ENCODE results near the gene LETM1. TPM values are rescaled to one million over a fixed set of nuclear protein-coding genes. Genes with fewer than 3 reads are reported as not detected.

LETM1 gene
- polyA plus RNA-seq (ENCODE audit: insufficient read length in 12 of 12): 10 to 100 TPM in 11 of 12 donors, not detected in 1; 10.6 to 22.3 (median 14.2) TPM
- long read RNA-seq, donor 1, full-length matches to known transcripts: 4 of 4 reads
- long read RNA-seq, donor 1, partial matches to known transcripts: 0 of 4 reads
- long read RNA-seq, donor 1, other reads (novel, unspliced or antisense): 0 of 4 reads
- long read RNA-seq, donor 2, partial matches to known transcripts: 8 of 11 reads
- long read RNA-seq, donor 2, other reads (novel, unspliced or antisense): 0 of 11 reads
- long read RNA-seq, donor 3: 0 reads
- long read RNA-seq, donor 4, full-length matches to known transcripts: 1 of 1 reads
- long read RNA-seq, donor 4, partial matches to known transcripts: 0 of 1 reads
- long read RNA-seq, donor 4, other reads (novel, unspliced or antisense): 0 of 1 reads
- long read RNA-seq, donor 5, full-length matches to known transcripts: 6 of 6 reads
- long read RNA-seq, donor 5, partial matches to known transcripts: 0 of 6 reads
- long read RNA-seq, donor 5, other reads (novel, unspliced or antisense): 0 of 6 reads
- long read RNA-seq, donor 6, full-length matches to known transcripts: 2 of 2 reads
- long read RNA-seq, donor 6, partial matches to known transcripts: 0 of 2 reads
- long read RNA-seq, donor 6, other reads (novel, unspliced or antisense): 0 of 2 reads
- long read RNA-seq, donor 7, full-length matches to known transcripts: 1 of 1 reads
- long read RNA-seq, donor 7, partial matches to known transcripts: 0 of 1 reads
- long read RNA-seq, donor 7, other reads (novel, unspliced or antisense): 0 of 1 reads
- long read RNA-seq, donor 8, partial matches to known transcripts: 0 of 1 reads
- long read RNA-seq, donor 8, other reads (novel, unspliced or antisense): 0 of 1 reads
- long read RNA-seq, donor 9, full-length matches to known transcripts: 1 of 1 reads
- long read RNA-seq, donor 9, partial matches to known transcripts: 0 of 1 reads
- long read RNA-seq, donor 9, other reads (novel, unspliced or antisense): 0 of 1 reads
- long read RNA-seq, donor 10, full-length matches to known transcripts: 1 of 1 reads
- long read RNA-seq, donor 10, partial matches to known transcripts: 0 of 1 reads
- long read RNA-seq, donor 10, other reads (novel, unspliced or antisense): 0 of 1 reads
- long read RNA-seq, donor 11: 0 reads

DNA sequence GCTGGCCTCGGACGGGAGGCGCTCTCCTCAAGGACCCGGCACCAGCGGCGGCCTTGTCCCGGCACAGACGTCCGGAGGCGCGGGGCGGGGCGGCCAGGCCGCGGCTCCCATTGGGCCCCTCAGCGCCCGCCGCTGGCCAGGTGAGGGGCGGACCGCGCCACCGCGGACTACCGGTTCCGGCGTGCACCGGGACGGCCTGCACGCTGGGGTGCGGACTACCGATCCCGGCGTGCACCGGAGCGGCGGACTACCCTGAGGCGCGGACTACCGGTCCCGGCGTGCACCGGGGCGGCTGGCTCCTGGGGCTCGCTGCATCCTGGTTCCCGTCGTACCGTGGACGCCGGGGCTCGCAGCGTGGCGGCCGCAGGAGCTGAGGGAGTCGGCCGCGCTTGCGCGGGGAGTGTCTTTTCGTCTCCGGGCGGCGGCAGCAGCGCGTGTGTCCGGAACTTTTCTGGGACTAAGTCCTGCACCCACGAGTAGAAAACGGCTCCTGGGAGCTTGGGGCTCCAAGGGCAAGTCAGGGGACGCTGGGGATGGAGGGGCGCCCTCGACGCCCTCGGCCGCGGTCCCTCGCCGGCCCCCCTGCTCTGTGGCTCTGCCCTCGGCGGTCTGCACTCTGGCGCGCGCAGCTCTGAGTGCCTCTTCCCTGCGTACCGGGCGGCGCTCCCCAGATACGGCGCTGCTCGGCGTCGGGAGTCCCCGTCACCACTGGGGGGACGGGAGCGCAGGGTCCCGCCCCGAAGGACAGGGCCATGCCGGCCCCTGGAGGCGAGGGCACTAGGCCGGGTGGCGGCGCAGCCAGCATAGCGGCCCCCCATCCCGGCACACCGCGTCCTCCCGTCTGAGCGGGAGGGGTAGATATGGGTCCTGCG is at the start of gene LETM1:
Gene LETM1, minus strand, starts transcription at position 86 of the 872 bp plus-strand sequence. CDS start 206 bp downstream, outside the sequence.
- peak; percentile 92 for DNase-seq

DNA sequence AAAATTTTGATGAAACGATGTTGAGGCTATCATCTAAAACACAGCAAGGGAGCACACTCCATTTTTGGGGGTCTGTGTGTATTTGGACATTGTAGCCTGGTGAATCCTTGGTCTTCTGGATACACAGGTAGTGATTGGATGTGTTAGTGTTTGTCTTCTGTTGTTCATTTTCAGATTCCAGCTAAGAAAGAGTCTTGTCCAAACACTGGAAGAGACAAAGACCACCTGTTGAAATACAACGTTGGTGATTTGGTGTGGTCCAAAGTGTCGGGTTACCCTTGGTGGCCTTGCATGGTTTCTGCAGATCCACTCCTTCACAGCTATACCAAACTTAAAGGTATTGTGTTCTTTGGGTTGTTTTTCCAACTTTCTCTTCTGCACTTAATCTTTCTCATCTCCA is 48.1 kb upstream of the LETM1 start:
- DNase-seq: no peak

DNA sequence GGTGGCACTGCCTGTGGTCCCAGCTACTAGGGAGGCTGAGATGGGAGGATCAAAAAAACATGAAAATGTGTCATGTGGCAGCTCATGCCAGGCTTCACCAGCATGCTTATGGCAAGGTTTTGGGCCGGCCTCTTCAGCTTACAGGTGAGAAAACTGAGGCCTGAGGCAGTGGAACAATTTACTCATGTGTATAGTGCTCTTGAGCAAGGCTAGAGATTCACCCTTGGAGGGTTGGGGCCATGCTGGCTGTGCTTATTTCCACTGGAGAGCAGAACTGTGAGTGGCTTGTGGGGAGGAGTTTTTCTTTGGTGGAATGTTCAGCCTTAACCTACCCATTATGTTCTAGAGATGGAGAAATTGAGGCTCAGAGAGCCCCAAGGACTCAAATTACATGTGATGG is 47.1 kb upstream of the LETM1 start:
- DNase-seq: no peak

DNA sequence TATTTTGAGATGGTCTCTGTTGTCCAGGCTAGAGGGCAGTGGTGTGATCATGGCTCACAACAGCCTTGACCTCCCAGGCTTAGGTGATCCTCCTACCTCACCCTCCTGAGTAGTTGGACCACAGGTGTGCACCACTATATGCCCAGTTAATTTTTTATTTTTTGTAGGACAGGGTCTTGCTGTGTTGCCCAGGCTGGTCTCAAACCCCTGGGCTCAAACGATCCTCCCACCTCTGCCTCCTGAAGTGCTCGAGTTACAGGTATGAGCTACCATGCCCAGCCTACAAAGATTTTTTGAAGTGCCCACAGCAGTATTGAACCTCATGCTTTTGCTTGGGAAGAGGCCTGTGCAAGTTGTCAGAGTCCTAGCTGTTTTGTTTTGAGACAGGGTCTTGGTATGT is 46.3 kb upstream of the LETM1 start:
- no peak for DNase-seq

DNA sequence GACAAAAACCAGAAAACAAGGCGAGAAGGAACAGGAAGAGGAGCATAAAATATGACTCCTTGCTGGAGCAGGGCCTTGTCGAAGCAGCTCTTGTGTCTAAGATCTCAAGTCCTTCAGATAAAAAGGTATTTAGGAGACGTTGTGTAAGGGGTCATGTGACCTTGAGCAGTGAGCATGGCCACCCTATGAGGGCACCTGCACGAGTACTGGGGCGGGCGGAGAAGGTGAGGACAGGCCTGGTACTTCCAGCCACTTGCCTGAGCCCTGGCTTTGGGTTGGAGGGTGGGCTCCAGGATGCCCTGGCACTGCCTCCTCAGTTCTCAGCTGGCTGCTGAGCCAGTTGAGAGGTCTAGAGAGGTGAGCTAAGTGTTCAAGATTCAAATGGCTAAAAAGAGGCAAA is 45.2 kb upstream of the LETM1 start:
- DNase-seq: no peak

DNA sequence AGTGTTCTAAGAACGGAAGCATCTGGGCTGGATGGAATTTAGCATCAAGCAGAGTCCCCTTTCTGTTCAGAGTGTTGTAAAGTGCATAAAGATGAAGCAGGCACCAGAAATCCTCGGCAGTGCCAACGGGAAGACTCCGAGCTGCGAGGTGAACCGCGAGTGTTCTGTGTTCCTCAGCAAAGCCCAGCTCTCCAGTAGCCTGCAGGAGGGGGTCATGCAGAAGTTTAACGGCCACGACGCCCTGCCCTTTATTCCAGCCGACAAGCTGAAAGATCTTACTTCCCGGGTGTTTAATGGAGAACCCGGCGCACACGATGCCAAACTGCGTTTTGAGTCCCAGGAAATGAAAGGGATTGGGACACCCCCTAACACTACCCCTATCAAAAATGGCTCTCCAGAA is 44.7 kb upstream of the LETM1 start:
- no peak for DNase-seq

DNA sequence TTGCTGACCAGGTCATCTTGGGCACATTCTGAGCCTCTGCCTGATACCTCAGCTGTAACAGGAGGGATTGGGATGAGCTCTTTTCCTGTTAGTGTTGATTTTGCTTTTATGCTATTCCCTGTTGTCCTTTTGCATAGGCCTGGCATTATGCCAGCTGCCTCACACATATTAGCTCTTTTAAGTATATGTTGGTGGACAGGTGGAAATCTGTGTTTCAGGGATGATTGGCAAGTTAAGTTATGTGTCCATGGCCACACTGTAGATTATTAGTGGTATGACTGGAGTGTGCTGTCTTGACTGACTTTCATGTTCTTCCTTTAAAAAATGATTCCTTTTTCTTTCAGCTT is 44.1 kb upstream of the LETM1 start:
- no peak for DNase-seq

DNA sequence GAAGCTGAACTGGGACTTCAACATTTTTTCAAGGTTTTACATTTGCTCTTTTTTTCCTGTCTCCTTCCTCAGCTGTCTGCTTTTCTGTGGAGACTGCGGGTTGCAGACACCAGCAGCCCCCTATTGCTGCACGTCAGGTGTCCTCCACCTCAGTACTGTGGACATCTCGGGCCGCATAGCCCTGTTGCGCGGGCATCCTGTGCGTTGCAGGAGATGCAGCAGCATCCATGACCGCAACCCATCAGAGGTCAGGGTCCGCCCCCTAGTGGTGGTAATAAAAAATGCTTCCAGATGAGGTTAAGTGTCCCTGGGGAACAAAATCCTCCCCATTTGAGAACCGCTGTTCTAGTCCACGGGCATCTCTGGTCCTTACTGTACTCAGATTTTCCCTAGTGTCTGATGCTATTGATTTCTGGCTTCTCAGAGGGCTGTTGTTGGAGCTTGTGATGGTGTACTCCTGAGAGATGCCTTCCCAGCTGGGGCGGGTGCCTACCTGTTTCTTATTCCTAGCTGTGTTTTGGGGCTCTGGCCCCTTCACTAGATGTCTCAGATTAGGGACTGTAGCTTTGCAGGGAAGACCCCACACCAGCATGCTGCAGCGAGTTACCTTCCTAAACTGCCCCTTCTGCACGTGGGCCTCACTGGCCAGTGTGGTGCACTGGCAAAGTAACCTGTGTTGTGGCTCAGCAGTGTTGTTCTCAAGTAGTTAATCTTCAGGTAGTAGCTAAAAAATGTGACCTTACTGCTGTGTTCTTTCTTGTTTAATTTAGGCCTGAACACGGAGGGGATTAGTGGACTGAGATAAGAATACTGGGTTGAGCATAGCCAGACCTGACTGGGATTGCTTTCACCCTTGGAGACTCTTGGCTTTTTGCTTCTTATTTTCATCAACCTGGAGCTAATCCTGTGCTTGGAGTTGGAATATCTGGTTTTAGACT is 43.5 kb upstream of the LETM1 start:
- peak; percentile 73 for DNase-seq

DNA sequence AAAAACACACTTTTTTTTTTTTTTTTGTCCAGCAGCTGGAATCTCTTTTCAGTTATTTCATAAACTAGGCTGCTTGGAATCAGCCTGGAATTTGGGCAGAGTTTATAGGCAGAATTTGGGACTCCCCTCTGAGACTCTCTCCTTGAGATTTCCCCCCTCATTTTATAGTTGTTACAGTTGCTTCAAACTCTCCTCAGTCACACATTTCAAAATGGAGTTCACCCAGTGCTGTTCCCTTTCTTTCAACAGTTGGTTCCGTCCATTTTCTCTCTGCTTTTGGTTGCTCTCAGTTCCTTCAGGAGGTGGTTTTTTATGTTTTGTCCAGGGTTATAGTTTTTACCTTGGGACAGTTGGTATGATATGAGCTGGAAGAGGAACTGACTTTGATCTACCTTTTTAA is 42.7 kb upstream of the LETM1 start:
- no peak for DNase-seq

DNA sequence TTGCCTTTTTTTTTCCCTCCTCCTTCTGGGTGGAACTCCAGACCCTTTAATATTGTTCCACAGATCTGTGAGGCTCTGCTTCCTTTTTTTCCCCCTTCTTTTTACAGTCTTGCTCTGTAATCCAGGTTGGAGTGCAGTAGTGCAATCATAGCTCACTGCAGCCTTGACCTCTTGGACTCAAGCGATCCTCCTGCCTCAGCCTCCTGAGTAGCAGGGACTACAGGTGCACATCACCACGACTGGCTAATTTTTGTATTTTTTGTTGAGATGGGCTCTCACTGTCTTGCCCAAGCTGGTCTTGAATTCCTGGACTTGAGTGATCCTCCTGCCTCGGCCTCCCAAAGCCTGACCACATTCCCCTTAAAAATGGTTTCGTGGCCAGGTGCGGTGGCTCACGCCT is 42.1 kb upstream of the LETM1 start:
- no peak for DNase-seq

DNA sequence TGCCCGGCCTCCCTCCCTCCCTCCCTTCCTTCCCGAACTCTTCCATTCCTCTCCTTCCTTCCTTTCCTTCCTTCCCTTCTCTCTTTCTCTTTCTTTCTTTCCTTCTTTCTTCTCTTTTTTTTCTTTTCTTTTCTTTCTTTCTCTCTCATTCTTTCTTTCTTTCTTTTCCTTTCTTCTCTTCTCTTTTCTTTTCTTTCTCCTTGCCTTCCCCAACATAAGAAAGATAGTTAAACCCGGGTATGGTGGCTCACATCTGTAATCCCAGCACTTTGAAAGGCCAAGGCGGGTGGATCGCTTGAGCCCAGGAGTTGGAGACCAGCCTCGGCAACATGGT is 40.7 kb upstream of the LETM1 start:
- no peak for DNase-seq

DNA sequence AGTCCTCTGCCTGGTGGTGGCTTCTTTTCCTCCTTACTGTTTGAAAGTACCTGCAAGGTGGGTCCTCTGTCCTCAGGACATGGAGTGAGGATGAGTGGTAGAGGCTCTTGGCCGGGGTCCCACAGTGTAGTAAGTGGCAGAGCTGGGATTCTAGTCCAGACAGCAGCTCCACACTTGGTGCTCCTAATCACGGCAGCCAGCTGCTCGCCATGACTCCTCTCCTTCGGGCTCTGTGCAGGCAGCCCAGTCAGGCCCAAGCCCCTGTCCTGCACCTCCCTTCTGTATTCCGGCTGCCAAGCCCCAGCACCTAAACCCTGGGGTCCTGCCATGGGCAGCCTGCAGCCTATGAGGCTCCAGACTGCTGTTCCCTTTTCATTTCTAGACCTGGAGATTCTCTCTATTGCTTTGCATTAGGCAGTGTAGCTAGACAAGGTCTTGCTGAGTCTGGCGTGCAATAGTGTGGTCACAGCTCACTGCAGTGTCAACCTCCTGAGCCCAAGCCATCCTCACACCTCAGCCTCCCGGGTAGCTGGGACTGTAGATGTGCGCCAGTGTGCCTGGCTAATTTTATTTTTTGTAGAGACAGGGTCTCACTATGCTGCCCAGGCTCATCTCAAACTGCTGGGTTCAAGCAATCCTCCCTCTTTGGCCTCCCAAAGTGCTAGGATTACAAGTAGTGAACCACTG is 40.2 kb upstream of the LETM1 start:
- no peak for DNase-seq

DNA sequence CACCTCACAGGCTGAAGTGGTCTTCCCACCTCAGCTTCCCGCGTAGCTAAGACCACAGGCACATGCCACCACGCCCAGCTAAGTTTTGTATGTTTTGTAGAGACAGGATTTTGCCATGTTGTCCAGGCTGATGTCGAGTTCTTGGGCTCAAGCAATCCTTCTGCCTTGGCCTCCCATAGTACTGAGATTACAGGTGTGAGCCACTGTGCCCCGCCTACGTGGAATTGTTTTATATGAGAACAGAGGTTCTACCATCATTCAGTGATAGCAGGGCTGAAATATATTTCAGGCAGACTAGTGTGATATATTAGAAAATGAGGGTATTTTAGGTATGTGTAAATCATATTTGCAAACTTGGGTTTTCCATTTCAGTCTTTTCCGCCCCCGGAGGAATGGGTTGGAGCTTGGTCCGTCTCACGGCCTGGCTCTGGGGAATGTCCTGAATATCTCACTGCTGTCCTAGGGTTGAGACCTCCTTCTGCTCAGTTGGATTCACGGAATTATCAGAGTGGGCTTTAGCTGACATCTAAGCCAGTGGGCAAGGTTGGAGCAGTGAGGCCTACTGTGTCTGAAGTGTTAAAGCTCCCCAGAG is 35.1 kb upstream of the LETM1 start:
- DNase-seq: no peak

DNA sequence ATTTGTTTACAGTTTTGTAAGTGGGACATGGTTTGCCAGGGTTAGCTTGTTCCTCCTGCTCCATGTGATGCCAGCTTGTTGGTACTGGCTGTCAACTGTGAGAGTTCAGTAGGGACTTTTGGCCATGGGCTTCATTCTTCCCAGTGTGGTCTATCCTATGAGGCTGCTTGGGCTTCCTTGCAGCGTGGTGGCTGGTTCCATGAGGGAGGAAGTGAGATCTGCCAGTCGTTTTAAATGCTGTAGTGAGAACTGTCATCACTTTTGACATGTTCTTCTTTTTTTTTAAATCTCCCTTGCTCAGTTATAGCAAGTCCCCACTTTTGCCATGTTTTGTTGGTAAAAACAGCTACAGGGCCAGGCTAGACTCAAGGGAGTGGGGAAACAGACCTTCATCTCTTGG is 31.1 kb upstream of the LETM1 start:
- no peak for DNase-seq

DNA sequence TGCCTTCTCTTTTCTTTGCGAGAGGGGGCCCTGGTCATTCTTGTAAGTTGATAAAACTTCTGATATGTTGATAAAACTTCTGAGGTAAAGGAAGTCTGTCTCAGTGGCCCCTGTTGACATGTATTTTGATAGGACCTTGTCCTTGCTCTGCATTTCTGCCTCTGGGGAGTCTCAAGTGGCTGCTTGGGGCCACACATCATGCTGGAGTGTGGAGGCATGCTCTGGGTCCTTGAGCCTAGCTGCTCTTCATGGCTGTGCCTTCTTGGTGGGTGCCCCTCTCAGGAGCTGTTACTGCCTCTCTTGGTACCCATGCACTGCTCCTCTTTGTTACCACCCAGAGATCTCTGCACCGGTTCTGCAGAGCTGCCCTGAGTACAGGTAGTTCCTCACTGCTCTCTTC is 29.5 kb upstream of the LETM1 start:
- DNase-seq: no peak

DNA sequence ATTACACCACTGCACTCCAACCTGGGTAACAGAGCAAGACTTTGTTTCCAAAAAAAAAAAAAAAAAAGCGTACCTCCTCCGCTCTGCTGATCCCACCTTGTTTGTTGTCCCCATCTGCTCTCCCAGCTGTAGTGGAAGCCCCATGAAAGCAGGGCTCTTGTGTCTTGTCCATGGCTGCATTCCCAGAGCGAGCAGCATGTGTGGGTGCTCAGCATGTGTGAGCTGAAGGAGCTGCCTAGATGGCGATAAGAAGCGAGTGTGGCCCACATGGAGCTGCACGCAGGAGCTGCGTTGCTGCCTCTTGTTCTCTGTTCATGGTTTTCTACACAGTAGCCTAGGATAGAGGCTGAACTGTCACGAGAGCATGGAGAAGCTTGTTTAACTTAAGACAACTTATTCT is 27.6 kb upstream of the LETM1 start:
- no peak for DNase-seq

DNA sequence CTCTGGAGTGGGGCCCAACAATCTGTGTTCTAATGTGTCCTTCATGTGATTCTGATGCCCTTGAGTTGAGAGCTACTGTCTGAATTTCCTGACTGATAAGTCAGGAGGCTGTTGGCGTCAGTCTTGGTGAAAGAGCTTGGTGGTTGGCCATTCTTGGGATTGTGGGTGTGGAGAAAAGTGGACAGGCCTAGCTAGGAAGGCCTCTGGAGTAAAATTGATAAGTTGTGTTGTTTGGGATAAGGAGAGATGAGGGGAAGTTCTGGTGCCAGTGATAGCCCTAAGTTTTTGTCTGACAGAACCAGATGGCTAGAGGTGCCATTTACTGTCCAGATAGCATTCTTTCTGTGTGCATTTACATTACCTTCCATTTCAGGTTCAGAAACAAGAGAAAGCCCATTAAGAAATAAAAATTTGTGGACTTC is 26.9 kb upstream of the LETM1 start:
- DNase-seq: no peak

DNA sequence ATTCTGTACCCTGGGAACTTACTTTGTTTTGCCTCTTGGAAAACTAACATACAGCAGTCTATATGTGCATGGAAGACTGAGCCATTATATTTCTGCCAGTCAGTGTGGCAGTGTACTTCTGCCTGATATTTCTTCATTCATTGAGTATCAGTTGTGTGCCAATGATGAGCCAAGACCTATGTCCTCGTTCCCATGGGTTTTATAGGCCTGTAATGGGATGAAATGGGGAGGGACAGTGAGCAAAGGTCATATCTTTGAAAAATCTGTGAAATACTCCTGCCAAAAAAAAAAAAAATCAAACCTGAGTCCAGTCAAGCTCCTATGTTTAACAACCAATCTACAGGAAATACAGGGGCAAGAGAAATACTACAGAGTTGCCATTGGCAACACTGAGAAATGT is 24.4 kb upstream of the LETM1 start:
- DNase-seq: no peak

DNA sequence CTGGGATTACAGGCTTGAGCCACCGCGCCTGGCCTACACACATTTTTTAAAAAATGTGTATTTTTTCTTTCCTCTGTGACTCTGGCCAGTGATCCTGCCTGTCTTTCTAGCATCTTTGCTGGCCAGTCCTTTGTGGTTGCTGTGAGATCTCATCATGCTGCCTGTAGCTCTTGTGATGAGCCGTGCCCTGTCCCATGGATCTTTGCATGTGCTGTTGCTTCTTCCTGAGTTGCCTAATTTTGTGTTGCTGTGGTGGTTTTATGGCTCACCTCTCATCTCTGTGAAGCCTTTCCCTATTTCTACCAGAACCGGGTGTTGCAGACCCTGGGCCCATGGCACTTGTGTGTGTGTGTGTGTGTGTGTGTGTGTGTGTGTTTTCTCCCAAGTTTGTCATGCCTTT is 23.5 kb upstream of the LETM1 start:
- no peak for DNase-seq
